ENCODE results near the gene DIS3L2. TPM values are rescaled to one million over a fixed set of nuclear protein-coding genes. Genes with fewer than 3 reads are reported as not detected.

Gene DIS3L2
- total RNA-seq, 2 donors from 2014 or later, result 39.5 to 42.4 TPM

GRCh38 chr2:232281858-232282507, 320.5 kb downstream of the DIS3L2 start:
- H3K9me3 Mint-ChIP-seq, result peaks cover 6% of the 10 kb centered on the region
- TF ChIP-seq, protein P1, sequence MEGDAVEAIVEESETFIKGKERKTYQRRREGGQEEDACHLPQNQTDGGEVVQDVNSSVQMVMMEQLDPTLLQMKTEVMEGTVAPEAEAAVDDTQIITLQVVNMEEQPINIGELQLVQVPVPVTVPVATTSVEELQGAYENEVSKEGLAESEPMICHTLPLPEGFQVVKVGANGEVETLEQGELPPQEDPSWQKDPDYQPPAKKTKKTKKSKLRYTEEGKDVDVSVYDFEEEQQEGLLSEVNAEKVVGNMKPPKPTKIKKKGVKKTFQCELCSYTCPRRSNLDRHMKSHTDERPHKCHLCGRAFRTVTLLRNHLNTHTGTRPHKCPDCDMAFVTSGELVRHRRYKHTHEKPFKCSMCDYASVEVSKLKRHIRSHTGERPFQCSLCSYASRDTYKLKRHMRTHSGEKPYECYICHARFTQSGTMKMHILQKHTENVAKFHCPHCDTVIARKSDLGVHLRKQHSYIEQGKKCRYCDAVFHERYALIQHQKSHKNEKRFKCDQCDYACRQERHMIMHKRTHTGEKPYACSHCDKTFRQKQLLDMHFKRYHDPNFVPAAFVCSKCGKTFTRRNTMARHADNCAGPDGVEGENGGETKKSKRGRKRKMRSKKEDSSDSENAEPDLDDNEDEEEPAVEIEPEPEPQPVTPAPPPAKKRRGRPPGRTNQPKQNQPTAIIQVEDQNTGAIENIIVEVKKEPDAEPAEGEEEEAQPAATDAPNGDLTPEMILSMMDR (conservative IDR thresholded peaks at IDR 0.05), result no peak
- no peaks in the 10 kb centered on the region for H3K36me3 ChIP-seq (ENCODE audit: control insufficient read depth, insufficient read depth, low read length)

GRCh38 chr2:232282508-232283055, 321.1 kb downstream of the DIS3L2 start:
- no peaks in the 10 kb centered on the region for H3K36me3 ChIP-seq (ENCODE audit: control insufficient read depth, insufficient read depth, low read length)
- peaks cover 6% of the 10 kb centered on the region for H3K9me3 Mint-ChIP-seq
- H3K4me3 ChIP-seq (ENCODE audit: low read length), result no peak overlapping the region
- no peak overlapping the region for H3K27ac Mint-ChIP-seq
- TF ChIP-seq, protein P1 (conservative IDR thresholded peaks at IDR 0.05), result no peak
- DNase-seq, result no peak
- H3K9me3 ChIP-seq (ENCODE audit: control insufficient read depth, low read length), result peaks cover 6% of the 10 kb centered on the region
- H3K36me3 Mint-ChIP-seq (ENCODE audit: low read depth), result peaks cover 19% of the 10 kb centered on the region
- H3K27me3 ChIP-seq (ENCODE audit: control insufficient read depth, insufficient read depth, low read length, poor library complexity, severe bottlenecking), result no peaks in the 10 kb centered on the region
- peak overlapping the region; percentile 77 for H3K27ac ChIP-seq (ENCODE audit: low read depth, low read length)
- no peaks in the 10 kb centered on the region for H3K4me1 Mint-ChIP-seq
- no peaks in the 10 kb centered on the region for H3K27me3 Mint-ChIP-seq (ENCODE audit: insufficient read depth)
- WGBS, 2 experiments (ENCODE audit: insufficient coverage in 1 of 2, insufficient read length in 1 of 2), result 79 to 94% methylated on average over 7 to 9 of the region's 9 CpGs
- no peak overlapping the region for H3K4me3 Mint-ChIP-seq
- no peaks in the 10 kb centered on the region for H3K4me1 ChIP-seq (ENCODE audit: control insufficient read depth, insufficient read depth, low read length)
- no peak overlapping the region for H3K9ac ChIP-seq (ENCODE audit: extremely low read depth, low read length, poor library complexity, severe bottlenecking)

More at GRCh38 chr2:232281858-232282507, 320.5 kb downstream of the DIS3L2 start:
- no peaks in the 10 kb centered on the region for H3K4me1 ChIP-seq (ENCODE audit: control insufficient read depth, insufficient read depth, low read length)
- no peaks in the 10 kb centered on the region for H3K27me3 ChIP-seq (ENCODE audit: control insufficient read depth, insufficient read depth, low read length, poor library complexity, severe bottlenecking)
- no peak overlapping the region for H3K4me3 ChIP-seq (ENCODE audit: low read length)
- H3K9me3 ChIP-seq (ENCODE audit: control insufficient read depth, low read length), result peaks cover 6% of the 10 kb centered on the region
- no peak overlapping the region for H3K4me3 Mint-ChIP-seq
- peaks cover 19% of the 10 kb centered on the region for H3K36me3 Mint-ChIP-seq (ENCODE audit: low read depth)
- H3K9ac ChIP-seq (ENCODE audit: extremely low read depth, low read length, poor library complexity, severe bottlenecking), result no peak overlapping the region
- H3K27ac ChIP-seq (ENCODE audit: low read depth, low read length), result peak overlapping the region; percentile 77
- WGBS, 2 experiments (ENCODE audit: insufficient coverage in 1 of 2, insufficient read length in 1 of 2), result 83% methylated on average over 4 to 6 of the region's 6 CpGs
- H3K27me3 Mint-ChIP-seq (ENCODE audit: insufficient read depth), result no peaks in the 10 kb centered on the region
- H3K27ac Mint-ChIP-seq, result no peak overlapping the region
- H3K4me1 Mint-ChIP-seq, result peaks cover 1% of the 10 kb centered on the region
- DNase-seq, result no peak

DNA sequence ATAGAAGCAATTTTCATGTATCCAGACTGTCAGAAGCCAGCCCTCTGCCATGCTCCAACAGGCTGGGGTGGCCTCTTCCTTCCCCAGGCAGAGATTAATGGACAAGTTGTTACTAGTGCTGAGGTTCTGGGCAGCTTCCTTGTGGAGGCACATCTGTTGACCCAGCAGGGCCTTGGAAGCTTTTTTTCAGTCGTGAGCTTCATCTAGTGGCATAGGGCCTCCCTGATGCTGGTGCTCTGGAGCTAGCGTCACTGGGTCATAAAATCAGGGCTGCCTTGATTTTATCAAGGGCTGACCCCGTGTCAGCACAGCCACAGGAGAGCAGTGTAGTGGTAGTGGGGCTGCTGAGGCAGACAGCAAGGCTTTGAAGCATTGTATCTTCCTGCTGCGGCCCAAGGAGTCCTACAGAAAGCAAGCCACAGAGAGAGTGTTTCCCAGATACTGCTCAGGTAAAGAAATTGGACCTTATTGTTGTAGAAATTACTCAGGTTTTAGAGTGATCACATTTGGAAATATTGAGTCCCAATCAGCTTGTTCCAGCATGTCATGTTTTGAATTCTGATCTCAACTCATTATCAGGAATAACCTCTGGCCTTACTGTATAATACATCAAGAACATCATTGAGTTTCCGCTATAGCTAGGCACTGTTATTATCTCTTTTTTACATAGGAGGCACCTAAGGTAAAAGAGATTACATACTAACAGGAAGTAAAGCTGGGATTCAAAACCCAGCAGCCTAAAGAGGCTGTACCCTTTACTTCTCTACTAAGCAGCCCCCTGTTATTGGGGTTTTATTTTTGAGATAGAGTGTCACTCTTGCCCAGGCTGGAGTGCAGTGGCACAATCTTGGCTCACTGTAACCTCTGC, 324.7 kb downstream of the DIS3L2 start:
- Mint-ChIP-seq H3K4me3 (no peak overlapping the region), H3K9me3 (no peaks in the 10 kb centered on the region), H3K36me3 (ENCODE audit: low read depth) (peaks cover 2% of the 10 kb centered on the region), H3K27me3 (ENCODE audit: insufficient read depth) (no peaks in the 10 kb centered on the region), H3K27ac (no peak overlapping the region), H3K4me1 (no peaks in the 10 kb centered on the region)
- Histone ChIP-seq H3K4me1 (ENCODE audit: control insufficient read depth, insufficient read depth, low read length) (no peaks in the 10 kb centered on the region), H3K9me3 (ENCODE audit: control insufficient read depth, low read length) (no peaks in the 10 kb centered on the region), H3K27ac (ENCODE audit: low read depth, low read length) (peak overlapping the region; percentile 7), H3K27me3 (ENCODE audit: control insufficient read depth, insufficient read depth, low read length, poor library complexity, severe bottlenecking) (no peaks in the 10 kb centered on the region), H3K36me3 (ENCODE audit: control insufficient read depth, insufficient read depth, low read length) (no peaks in the 10 kb centered on the region), H3K9ac (ENCODE audit: extremely low read depth, low read length, poor library complexity, severe bottlenecking) (no peak overlapping the region), H3K4me3 (ENCODE audit: low read length) (no peak overlapping the region)
- WGBS, 2 experiments (ENCODE audit: insufficient coverage in 1 of 2, insufficient read length in 1 of 2), result 73 to 96% methylated on average over 4 to 5 of the region's 5 CpGs
- TF ChIP-seq, protein P1 (conservative IDR thresholded peaks at IDR 0.05), result no peak
- no peak for DNase-seq

Data from endodermal cell (in vitro differentiated cells).